HG02885 (cell line): ENCODE data around the gene UBASH3A.
"Not testable (repeated sequence)": the region's sequence is repeated elsewhere in the genome, so short reads cannot be mapped to it uniquely, and the experiment has no call there.

Experiments used
- ATAC-seq: cut with Tn5 transposase; IDR thresholded peaks from one replicate; pipeline ENCODE4 v1.9.1; 2021; ENCODE audit warnings: mild to moderate bottlenecking; ENCODE audit not compliant: unreplicated experiment, poor library complexity

UBASH3A gene

GRCh38 chr21:42407476-42407875 lies 3.8 kb downstream of the UBASH3A start:
- no peak for ATAC-seq

GRCh38 chr21:42408718-42409117 lies 5.0 kb downstream of the UBASH3A start:
- not testable (repeated sequence) for ATAC-seq

GRCh38 chr21:42409366-42409765 lies 5.7 kb downstream of the UBASH3A start:
- ATAC-seq: no peak

GRCh38 chr21:42411197-42411869 lies 7.6 kb downstream of the UBASH3A start:
- ATAC-seq: no peak

- ATAC-seq: no peak
These were observed 8.4 kb downstream of the UBASH3A start for GRCh38 chr21:42411891-42412635.

- ATAC-seq: no peak
These were observed 8.9 kb downstream of the UBASH3A start for GRCh38 chr21:42412636-42412933.

GRCh38 chr21:42413093-42413492 lies 9.4 kb downstream of the UBASH3A start:
- no peak for ATAC-seq

- ATAC-seq: no peak
These were observed 9.8 kb downstream of the UBASH3A start for GRCh38 chr21:42413500-42413899.

- no peak for ATAC-seq
These were observed 10.4 kb downstream of the UBASH3A start for GRCh38 chr21:42414066-42414465.

GRCh38 chr21:42414553-42414927 lies 10.8 kb downstream of the UBASH3A start:
- no peak for ATAC-seq

GRCh38 chr21:42414928-42415769 lies 11.4 kb downstream of the UBASH3A start:
- ATAC-seq: peak; percentile 72

GRCh38 chr21:42417533-42417932 lies 13.8 kb downstream of the UBASH3A start:
- ATAC-seq: no peak

GRCh38 chr21:42418886-42419285 lies 15.2 kb downstream of the UBASH3A start:
- no peak for ATAC-seq

GRCh38 chr21:42419845-42420244 lies 16.1 kb downstream of the UBASH3A start:
- no peak for ATAC-seq

- no peak for ATAC-seq
These were observed 17.5 kb downstream of the UBASH3A start for GRCh38 chr21:42421018-42421793.

- ATAC-seq: peak; percentile 69
These were observed 19.5 kb downstream of the UBASH3A start for GRCh38 chr21:42423197-42423675.

GRCh38 chr21:42423685-42424084 lies 20.0 kb downstream of the UBASH3A start:
- peak; percentile 27 for ATAC-seq

GRCh38 chr21:42424914-42425541 lies 21.3 kb downstream of the UBASH3A start:
- ATAC-seq: no peak

GRCh38 chr21:42425591-42425990 lies 21.9 kb downstream of the UBASH3A start:
- no peak for ATAC-seq

GRCh38 chr21:42426424-42426823 lies 22.7 kb downstream of the UBASH3A start:
- no peak for ATAC-seq
